ENCODE measurements around the gene TTC22.

Gene TTC22

GRCh38 chr1:54806931-54807611 is 5.9 kb upstream of the TTC22 start:
- no peak for DNase-seq

DNA sequence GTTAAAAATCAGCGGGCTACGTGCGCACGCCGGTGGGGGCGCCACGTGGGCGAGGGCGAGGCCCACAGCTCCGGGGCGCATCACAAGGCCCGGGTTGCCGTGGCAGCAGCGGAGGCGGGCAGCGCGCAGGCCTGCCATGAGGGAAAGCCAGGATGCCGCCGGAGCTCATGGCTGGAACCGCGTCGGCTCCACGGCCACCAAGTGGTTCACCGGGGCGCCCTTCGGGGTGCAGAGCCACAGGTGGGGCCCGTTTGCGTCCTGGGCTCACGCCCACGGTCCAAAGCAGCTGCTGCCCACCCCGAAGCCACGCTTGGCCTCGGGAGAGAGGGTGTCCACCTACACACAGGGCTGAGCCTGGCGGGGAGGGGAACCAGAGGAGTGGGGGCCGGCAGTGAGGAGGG is 4.9 kb upstream of the TTC22 start:
- no peak for DNase-seq

DNA sequence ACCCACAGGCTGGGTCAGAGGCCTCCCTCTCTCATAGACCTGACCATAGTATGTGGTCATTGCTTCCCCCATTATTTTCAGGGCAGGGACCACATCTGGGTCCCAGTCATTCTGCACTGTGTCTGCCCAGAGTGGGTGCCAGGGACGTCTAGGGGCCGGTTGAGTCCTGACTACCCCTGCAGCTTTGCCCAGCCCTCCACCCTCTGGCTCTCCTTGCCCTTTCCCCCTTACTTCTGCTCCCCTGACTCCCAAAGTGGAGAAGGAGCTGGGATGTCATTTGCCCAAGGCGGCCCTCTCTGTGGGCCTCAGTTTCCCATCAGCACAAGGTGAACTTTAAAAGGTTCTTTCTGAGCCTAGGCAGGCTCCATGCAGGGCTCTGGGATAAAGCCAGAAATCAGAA is 4.3 kb upstream of the TTC22 start:
- no peak for DNase-seq

DNA sequence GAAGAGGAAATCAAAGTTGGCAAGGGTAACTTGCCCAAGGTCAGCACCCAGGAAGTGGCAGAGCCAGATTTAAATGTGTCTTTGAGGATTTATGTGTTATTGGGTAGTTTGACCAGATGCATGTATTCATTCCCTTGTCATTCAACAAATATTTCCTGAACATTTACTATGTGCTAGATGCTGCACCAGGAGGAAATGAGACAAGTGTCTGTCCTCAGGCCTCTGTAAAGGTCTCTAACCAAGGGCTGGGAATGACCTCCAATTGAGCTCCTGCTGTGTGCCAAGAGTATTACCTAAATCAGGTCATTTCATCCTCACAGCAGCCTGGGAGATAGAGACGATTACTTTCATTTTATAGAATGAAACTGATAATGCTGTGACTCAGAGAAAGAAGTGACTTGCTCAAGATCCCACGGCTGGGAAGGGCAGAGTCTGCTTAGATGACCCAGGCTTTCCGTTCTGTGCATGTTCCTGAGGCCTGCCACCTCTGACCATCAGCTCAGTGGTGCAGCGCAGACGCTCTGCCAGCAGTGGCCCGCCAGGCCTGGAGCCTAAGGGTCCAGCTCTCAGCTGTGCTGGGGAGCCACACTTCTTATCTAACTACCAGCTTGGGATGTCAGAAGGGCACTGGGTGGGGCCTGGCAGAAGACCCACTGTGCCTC is 3.5 kb upstream of the TTC22 start:
- DNase-seq = no peak

GRCh38 chr1:54803761-54804470 is 2.8 kb upstream of the TTC22 start:
- DNase-seq = no peak

- DNase-seq = no peak
Observed at GRCh38 chr1:54800041-54800898, 853 bp downstream of the TTC22 start.

- no peak for DNase-seq
Observed at GRCh38 chr1:54798769-54799641, 2.1 kb downstream of the TTC22 start.

DNA sequence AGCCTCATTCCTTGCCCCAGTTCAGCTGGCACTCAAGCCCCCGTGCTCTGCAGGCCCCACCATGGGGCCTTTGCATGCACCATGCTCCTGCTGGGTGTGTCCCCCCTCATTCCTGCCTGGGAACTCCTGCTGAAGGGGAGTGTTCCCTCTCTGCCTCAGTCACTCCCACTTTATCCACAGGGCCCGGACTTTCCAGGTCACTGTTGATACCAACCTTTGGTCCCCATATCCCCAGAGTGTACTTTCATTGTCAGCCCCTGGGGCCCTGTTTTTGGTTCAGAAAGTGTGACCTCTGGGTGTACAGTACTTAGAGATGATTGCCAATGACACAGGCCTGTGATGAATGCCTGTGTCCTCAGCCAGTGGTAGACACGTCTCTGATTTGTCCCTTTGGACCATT is 2.9 kb downstream of the TTC22 start:
- no peak for DNase-seq

GRCh38 chr1:54796902-54797301 is 4.2 kb downstream of the TTC22 start:
- no peak for DNase-seq

DNA sequence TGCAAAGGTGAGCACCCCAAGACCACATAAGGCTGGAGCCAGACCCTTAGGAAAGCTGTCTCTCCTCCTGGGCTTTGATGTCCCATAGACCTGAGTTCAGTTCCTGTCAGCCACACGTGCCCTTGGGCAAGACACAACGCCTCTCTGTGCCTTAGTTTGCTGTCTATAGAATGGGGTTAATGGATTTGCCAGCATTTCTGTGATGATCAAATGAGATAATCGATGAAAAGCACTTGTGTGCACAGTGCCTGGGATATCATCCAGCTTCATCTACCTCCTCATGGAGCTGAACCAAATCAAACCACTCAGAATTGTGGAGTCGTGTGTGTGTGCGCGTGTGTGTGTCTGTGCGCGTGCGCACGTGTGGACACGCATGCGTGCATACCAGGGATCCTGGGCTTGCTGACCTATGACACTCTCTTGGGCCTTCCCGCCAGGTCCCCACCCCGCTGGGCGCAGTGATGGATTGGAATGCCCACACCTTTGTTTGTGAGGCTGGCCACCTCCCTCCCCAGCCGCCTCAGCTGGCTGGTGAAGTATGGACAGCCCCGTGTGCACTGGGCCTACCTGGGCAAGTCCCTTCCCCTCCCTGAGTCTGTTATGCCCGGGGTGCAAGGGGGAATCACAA is 5.2 kb downstream of the TTC22 start:
- no peak for DNase-seq

DNA sequence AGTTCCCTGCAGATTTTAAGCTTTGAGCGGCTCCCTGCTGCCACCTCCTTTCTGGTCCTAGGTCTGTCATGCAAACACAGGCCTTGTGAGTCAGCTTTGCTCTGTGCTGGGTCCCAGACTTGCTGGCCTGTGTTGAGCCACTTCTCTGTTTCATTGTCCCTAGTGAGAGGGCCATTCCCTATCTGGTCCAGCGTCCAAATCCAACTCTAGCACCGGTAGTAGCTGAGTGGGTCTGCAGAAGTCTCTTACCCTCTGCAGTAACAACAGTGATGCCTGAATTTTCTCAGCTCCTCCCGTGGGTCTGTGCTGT is 5.8 kb downstream of the TTC22 start:
- DNase-seq = no peak

GRCh38 chr1:54794451-54795355 is 6.4 kb downstream of the TTC22 start:
- no peak for DNase-seq

DNA sequence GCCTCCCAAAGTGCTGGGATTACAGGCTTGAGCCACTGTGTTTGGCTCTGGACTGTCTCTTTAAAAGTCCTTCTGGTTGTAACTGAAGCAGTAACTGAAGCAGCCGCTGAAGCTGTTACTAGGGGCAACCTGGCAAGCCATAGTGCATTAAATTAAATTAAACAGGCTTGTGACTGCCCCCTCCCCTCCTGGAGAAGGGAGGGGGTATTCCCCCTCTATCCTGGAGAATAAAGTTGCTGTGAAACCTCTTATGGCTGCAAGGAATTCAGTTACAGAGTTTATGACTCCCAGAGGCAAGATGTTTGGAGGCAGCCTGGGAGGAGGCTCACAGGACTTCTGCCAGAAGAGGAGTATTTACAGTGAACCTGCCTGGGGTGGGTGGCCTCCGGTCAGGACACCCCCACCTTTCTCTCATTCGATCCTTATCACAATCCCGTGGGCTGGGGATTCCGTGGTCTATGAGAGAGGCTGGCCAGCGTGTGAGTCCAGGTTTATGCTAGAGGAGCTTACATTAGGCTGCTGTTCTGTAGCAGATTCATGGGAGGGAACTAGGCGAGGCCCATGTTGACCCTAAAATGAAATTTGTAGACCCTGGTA is 8.3 kb downstream of the TTC22 start:
- DNase-seq = peak; percentile 91

- DNase-seq = no peak
Observed at GRCh38 chr1:54791880-54792522, 9.1 kb downstream of the TTC22 start.

GRCh38 chr1:54788459-54788858 is 12.7 kb downstream of the TTC22 start:
- DNase-seq = no peak

DNA sequence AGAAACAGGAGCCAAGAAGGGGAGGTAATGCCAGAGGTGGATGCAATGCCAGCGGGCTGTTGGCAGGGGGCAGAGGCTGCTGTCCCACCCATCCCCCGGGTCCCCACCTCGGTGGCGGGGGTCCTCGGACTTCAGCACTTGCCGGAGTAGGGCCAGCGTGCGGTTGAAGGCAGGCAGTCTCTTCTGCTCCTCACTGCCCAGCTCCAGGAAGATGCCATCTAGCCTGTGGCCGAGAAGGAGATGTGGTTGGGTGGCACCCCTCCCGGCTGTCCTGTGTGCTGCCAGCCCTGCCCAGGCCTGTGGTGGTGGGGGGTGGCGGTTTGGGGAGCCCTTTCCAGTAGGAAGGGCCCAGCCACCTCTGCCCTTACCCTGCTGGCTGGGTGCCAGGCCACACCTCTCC is 13.5 kb downstream of the TTC22 start:
- DNase-seq = no peak

GRCh38 chr1:54786778-54787177 is 14.3 kb downstream of the TTC22 start:
- DNase-seq = no peak

DNA sequence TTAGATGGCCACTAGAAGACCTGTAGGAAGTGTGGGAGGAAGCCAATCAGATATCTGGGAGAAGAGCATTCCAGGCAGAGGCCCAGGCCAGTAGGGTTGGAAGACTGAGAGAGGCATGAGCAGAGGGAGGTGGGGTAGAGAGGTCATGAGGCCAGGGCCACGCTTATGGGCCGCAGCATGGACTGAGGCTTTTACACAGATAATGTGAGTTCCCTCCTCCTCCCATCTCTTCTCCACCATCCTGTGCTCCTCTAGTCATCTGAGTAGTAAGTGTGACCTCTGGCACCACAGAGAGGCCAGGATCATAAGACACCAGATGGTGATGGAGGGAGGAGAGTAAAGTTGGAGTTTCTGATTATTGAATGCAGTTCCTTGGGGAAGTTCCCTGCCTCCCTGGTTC is 17.1 kb downstream of the TTC22 start:
- no peak for DNase-seq

DNA sequence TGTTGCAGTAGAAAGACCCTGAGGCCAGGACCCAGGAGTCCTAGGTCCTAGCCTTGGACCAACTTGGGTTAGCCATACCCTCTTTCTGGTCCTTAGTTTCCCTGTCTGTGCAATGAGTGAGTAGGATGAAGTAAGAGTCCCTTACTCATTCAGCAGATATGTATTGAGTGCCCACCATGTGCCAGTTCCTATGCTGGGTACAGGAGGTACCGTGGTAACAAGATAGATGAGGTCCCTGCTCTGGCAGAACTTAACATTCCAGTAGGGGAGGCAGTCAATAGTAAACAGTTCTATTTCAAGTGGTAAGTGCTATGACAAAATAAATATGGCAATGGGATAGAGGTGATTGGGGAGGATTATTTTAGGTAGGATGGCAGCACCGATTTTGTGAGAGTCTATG is 18.5 kb downstream of the TTC22 start:
- no peak for DNase-seq

DNA sequence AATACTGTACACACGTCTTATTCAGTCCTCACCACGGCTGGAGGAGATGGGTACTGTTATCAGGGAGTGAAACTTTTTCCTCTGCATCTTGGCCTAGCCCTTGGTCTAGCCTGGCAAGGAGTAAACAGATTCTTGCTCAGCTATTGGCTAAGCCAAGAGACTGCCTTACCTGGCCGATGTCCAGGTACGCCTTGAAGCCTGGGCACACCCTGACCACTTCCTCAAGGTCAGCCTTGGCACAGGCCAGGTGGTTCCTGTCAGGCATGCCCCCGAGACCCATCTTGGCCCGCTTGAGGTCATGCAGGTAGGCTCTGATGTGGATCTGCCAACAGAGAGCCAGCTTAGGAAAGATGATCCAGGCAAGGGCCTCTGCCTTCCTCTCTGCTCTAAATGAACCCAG is 19.0 kb downstream of the TTC22 start:
- no peak for DNase-seq

Data from eye (tissue), 1 donor.